Activated CD4-positive, alpha-beta T cell treated with anti-CD3 and anti-CD28 coated beads, Interleukin-2, amount 50 U/mL, for 48 hours (primary cell): Measurements from ENCODE around the gene ARHGAP33.
"Not testable (repeated sequence)": the region's sequence is repeated elsewhere in the genome, so short reads cannot be mapped to it uniquely, and the experiment has no call there.

Experiments used
- DNase-seq, 2 experiments: peaks; one replicate each; pipeline ENCODE4 v3.0.0-alpha.2; 2020

Gene ARHGAP33

GRCh38 chr19:35796645-35797542 lies 21.5 kb downstream of the ARHGAP33 start:
- no peak for DNase-seq

- DNase-seq = peak; percentile 18 to 25
These were observed 22.3 kb downstream of the ARHGAP33 start for GRCh38 chr19:35797663-35798062.

- DNase-seq = no peak
These were observed 26.5 kb downstream of the ARHGAP33 start for GRCh38 chr19:35801828-35802227.

GRCh38 chr19:35805526-35806102 lies 30.2 kb downstream of the ARHGAP33 start:
- DNase-seq = no peak

GRCh38 chr19:35806597-35806996 lies 31.2 kb downstream of the ARHGAP33 start:
- DNase-seq = no peak

GRCh38 chr19:35807633-35808032 lies 32.3 kb downstream of the ARHGAP33 start:
- DNase-seq = no peak

GRCh38 chr19:35811317-35812219 lies 36.2 kb downstream of the ARHGAP33 start:
- no peak for DNase-seq

GRCh38 chr19:35812220-35813042 lies 37.1 kb downstream of the ARHGAP33 start, which contains the start of gene PRODH2:
TSS of gene PRODH2 (minus strand) at chr19:35812845. CDS start at chr19:35812805, 40 bp downstream.
- no peak for DNase-seq

GRCh38 chr19:35813043-35813890 lies 37.9 kb downstream of the ARHGAP33 start:
- DNase-seq = no peak

- DNase-seq = no peak
These were observed 40.9 kb downstream of the ARHGAP33 start for GRCh38 chr19:35816262-35816661.

- DNase-seq = no peak
These were observed 41.5 kb downstream of the ARHGAP33 start for GRCh38 chr19:35816846-35817245.

- no peak for DNase-seq
These were observed 43.1 kb downstream of the ARHGAP33 start for GRCh38 chr19:35818445-35818844.

- DNase-seq = no peak
These were observed 47.2 kb downstream of the ARHGAP33 start for GRCh38 chr19:35822579-35822978.

- no peak for DNase-seq
These were observed 48.8 kb downstream of the ARHGAP33 start for GRCh38 chr19:35824150-35824549.

- peak; percentile 60 to 64 for DNase-seq
These were observed 53.4 kb downstream of the ARHGAP33 start for GRCh38 chr19:35828692-35829301.

- DNase-seq = no peak
These were observed 55.6 kb downstream of the ARHGAP33 start for GRCh38 chr19:35830986-35831385.

- DNase-seq = no peak
These were observed 56.7 kb downstream of the ARHGAP33 start for GRCh38 chr19:35832054-35832453.

GRCh38 chr19:35833972-35834371 lies 58.6 kb downstream of the ARHGAP33 start:
- DNase-seq = no peak

GRCh38 chr19:35836096-35836495 lies 60.7 kb downstream of the ARHGAP33 start:
- DNase-seq = not testable (repeated sequence)
